HG03432 (cell line): Measurements from ENCODE around the gene NPPA.
A peak's percentile ranks its signal among the peaks of the same experiment; 100 is the strongest.
"Not testable (repeated sequence)": the region's sequence is repeated elsewhere in the genome, so short reads cannot be mapped to it uniquely, and the experiment has no call there.

Experiments used
- ATAC-seq: cut with Tn5 transposase; IDR thresholded peaks from one replicate; pipeline ENCODE4 v1.9.1; 2021; ENCODE audit warnings: mild to moderate bottlenecking, moderate library complexity; ENCODE audit not compliant: unreplicated experiment

Gene NPPA

GRCh38 chr1:11822091-11822490 is 25.5 kb downstream of the NPPA start:
- ATAC-seq, result no peak

GRCh38 chr1:11817192-11817591 is 30.4 kb downstream of the NPPA start:
- ATAC-seq, result no peak

GRCh38 chr1:11813021-11813420 is 34.6 kb downstream of the NPPA start:
- ATAC-seq, result no peak

GRCh38 chr1:11807133-11807532 is 40.5 kb downstream of the NPPA start:
- ATAC-seq, result no peak

GRCh38 chr1:11806307-11806936 is 41.2 kb downstream of the NPPA start:
- ATAC-seq, result peak; percentile 44

- ATAC-seq, result peak; percentile 87
These were observed 41.9 kb downstream of the NPPA start, which contains the start of the genes CLCN6 and MTHFR for GRCh38 chr1:11805422-11806306. Gene CLCN6, plus strand, starts transcription at chr1:11806191. Its CDS starts 72 bp downstream, at chr1:11806263. Gene MTHFR, minus strand, starts transcription at chr1:11805964. Its CDS starts 2,848 bp downstream, at chr1:11803116.

GRCh38 chr1:11804666-11805421 is 42.7 kb downstream of the NPPA start:
- no peak for ATAC-seq

- ATAC-seq, result not testable (repeated sequence)
These were observed 43.5 kb downstream of the NPPA start for GRCh38 chr1:11803924-11804665.

GRCh38 chr1:11802973-11803885 is 44.4 kb downstream of the NPPA start:
- peak; percentile 17 for ATAC-seq

- ATAC-seq, result no peak
These were observed 45.0 kb downstream of the NPPA start for GRCh38 chr1:11802616-11802972.

GRCh38 chr1:11800756-11801433 is 46.7 kb downstream of the NPPA start:
- ATAC-seq, result no peak

GRCh38 chr1:11800391-11800755 is 47.2 kb downstream of the NPPA start:
- ATAC-seq, result no peak

GRCh38 chr1:11799896-11800295 is 47.7 kb downstream of the NPPA start:
- ATAC-seq, result no peak

GRCh38 chr1:11799099-11799498 is 48.5 kb downstream of the NPPA start:
- no peak for ATAC-seq

- no peak for ATAC-seq
These were observed 49.9 kb downstream of the NPPA start for GRCh38 chr1:11797525-11798216.

GRCh38 chr1:11796036-11796828 is 51.4 kb downstream of the NPPA start:
- ATAC-seq, result no peak
